ENCODE measurements around the gene TSFM. TPM values are rescaled to one million over a fixed set of nuclear protein-coding genes. Genes with fewer than 3 reads are reported as not detected.

The TSFM gene
- 19.0 and 25.5 TPM in 2 replicates for total RNA-seq

GRCh38 chr12:57782608-57783465 is at the start of gene TSFM:
Gene TSFM, plus strand, starts transcription at chr12:57782787. Its CDS starts 15 bp downstream, at chr12:57782802.
- peak; percentile 95 for DNase-seq (ENCODE audit: low read depth)
- TF ChIP-seq CTCF (IDR thresholded peaks at IDR 0.05; ENCODE audit: insufficient read depth, low read depth, low read length): peak; percentile 91
- H3K4me3 ChIP-seq (ENCODE audit: low read depth, low read length): peak within 1 kb of the TSS; percentile 72

- DNase-seq (ENCODE audit: low read depth): no peak
- TF ChIP-seq CTCF (IDR thresholded peaks at IDR 0.05; ENCODE audit: insufficient read depth, low read depth, low read length): no peak
- H3K4me3 ChIP-seq (ENCODE audit: low read depth, low read length): no peak overlapping the region
Observed at GRCh38 chr12:57733928-57734327, 48.7 kb upstream of the TSFM start.

- no peak overlapping the region for H3K4me3 ChIP-seq (ENCODE audit: low read depth, low read length)
- DNase-seq (ENCODE audit: low read depth): no peak
- no peak for TF ChIP-seq CTCF (IDR thresholded peaks at IDR 0.05; ENCODE audit: insufficient read depth, low read depth, low read length)
Observed at GRCh38 chr12:57734591-57734990, 48.0 kb upstream of the TSFM start.

- H3K4me3 ChIP-seq (ENCODE audit: low read depth, low read length): no peak overlapping the region
- no peak for DNase-seq (ENCODE audit: low read depth)
- TF ChIP-seq CTCF (IDR thresholded peaks at IDR 0.05; ENCODE audit: insufficient read depth, low read depth, low read length): no peak
Observed at GRCh38 chr12:57735198-57735855, 47.3 kb upstream of the TSFM start.

- TF ChIP-seq CTCF (IDR thresholded peaks at IDR 0.05; ENCODE audit: insufficient read depth, low read depth, low read length): peak; percentile 46
Observed at GRCh38 chr12:57735952-57736740, 46.4 kb upstream of the TSFM start.

GRCh38 chr12:57736741-57737466 is 45.7 kb upstream of the TSFM start:
- no peak for TF ChIP-seq CTCF (IDR thresholded peaks at IDR 0.05; ENCODE audit: insufficient read depth, low read depth, low read length)
- H3K4me3 ChIP-seq (ENCODE audit: low read depth, low read length): no peak overlapping the region
- no peak for DNase-seq (ENCODE audit: low read depth)

More at GRCh38 chr12:57735952-57736740, 46.4 kb upstream of the TSFM start:
- peak; percentile 37 for DNase-seq (ENCODE audit: low read depth)
- H3K4me3 ChIP-seq (ENCODE audit: low read depth, low read length): peak overlapping the region; percentile 3
